ENCODE measurements around the gene MAL. TPM values are rescaled to one million over a fixed set of nuclear protein-coding genes. Genes with fewer than 3 reads are reported as not detected.

Gene MAL
- polyA plus RNA-seq, 1 donor from 2014 or later: 10.2 TPM

DNA sequence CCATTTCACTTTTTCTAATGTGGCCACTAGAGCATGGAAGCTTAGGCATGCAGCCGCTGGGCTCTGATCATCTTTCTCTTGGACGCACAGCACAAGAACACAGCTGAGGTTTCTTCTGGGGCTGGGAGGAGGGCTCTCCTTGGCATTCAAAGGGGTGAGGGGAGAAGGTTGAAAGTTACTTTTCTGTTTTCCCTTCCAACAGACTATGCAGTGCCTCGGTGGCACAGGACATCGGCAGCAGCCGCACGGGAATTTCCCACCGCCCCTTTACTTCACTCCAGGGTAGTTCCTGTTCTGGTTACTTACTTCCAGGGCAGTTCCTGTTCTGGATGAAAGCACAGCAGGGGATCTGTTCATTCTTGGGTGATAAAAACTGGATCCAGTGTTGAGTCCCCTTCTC lies 18.9 kb upstream of the MAL start:
- H3K4me1 Mint-ChIP-seq: no peaks in the 10 kb centered on the region
- H3K27me3 Mint-ChIP-seq: peaks cover 2% of the 10 kb centered on the region
- H3K9me3 Mint-ChIP-seq: no peaks in the 10 kb centered on the region
- H3K4me3 Mint-ChIP-seq: no peak overlapping the region
- H3K36me3 Mint-ChIP-seq: no peaks in the 10 kb centered on the region
- no peak overlapping the region for H3K27ac Mint-ChIP-seq

GRCh38 chr2:95007031-95007609 lies 18.4 kb upstream of the MAL start:
- Mint-ChIP-seq H3K27me3 (peaks cover 2% of the 10 kb centered on the region), H3K4me3 (no peak overlapping the region), H3K9me3 (no peaks in the 10 kb centered on the region), H3K4me1 (no peaks in the 10 kb centered on the region), H3K27ac (no peak overlapping the region), H3K36me3 (no peaks in the 10 kb centered on the region)

DNA sequence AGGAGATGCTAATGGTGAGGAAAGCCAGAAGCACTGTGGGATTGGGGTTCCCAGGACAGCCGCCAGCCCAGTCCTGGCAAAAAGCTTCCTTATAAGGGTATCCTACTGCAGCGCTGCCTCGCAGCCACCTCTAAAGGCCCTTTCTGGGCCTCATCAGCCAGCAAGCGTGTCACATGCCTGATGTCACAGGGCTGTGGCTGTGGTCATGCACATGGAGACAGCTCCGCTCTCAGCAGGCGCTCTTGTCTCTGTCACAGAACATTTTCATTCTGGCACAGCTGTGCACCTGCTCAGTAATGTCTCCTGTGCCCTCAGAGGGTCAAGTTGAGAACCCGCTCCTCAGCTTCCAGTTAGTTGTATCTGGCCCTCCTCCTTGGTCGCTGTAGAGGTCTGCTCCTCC lies 17.7 kb upstream of the MAL start:
- Mint-ChIP-seq H3K9me3 (no peaks in the 10 kb centered on the region), H3K27ac (no peak overlapping the region), H3K4me3 (no peak overlapping the region)

GRCh38 chr2:95008306-95008705 lies 17.2 kb upstream of the MAL start:
- Mint-ChIP-seq H3K27ac (no peak overlapping the region), H3K27me3 (peaks cover 3% of the 10 kb centered on the region), H3K4me1 (peaks cover 0 to 3% (median 0%) of the 10 kb centered on the region in 3 donors), H3K4me3 (no peak overlapping the region), H3K36me3 (no peaks in the 10 kb centered on the region), H3K9me3 (no peaks in the 10 kb centered on the region)

More for the DNA sequence above, 17.7 kb upstream of the MAL start:
- Mint-ChIP-seq H3K36me3 (no peaks in the 10 kb centered on the region), H3K27me3 (peaks cover 2% of the 10 kb centered on the region), H3K4me1 (no peaks in the 10 kb centered on the region)

- no peak overlapping the region for H3K27ac Mint-ChIP-seq
- H3K4me3 Mint-ChIP-seq: no peak overlapping the region
- H3K4me1 Mint-ChIP-seq: peaks cover 0 to 4% (median 0%) of the 10 kb centered on the region in 3 donors
- peaks cover 5% of the 10 kb centered on the region for H3K27me3 Mint-ChIP-seq
- H3K9me3 Mint-ChIP-seq: no peaks in the 10 kb centered on the region
- H3K36me3 Mint-ChIP-seq: no peaks in the 10 kb centered on the region
Measured at GRCh38 chr2:95008996-95009395, 16.5 kb upstream of the MAL start.

DNA sequence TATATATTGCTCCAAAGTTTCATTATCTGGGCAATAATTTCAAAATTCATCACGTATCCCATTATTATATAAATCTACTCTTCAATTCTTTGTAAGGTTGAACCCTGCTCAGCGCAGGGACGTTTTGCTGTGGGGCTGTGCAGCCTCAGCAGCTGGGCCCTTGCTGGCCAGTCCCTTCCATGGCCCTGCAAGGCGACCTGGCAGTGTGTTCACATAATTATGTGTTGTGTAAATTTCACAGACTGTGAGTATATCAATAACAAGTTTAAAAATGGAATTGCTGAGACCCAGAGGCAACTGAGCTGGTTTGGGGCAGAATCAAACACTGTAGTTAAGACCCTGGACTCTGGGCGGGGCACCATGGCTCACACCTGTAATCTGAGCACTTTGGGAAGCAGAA lies 16.1 kb upstream of the MAL start:
- H3K36me3 Mint-ChIP-seq: no peaks in the 10 kb centered on the region
- H3K4me1 Mint-ChIP-seq: peaks cover 0 to 4% (median 0%) of the 10 kb centered on the region in 3 donors
- no peak overlapping the region for H3K4me3 Mint-ChIP-seq
- no peaks in the 10 kb centered on the region for H3K9me3 Mint-ChIP-seq
- H3K27ac Mint-ChIP-seq: no peak overlapping the region
- peaks cover 5% of the 10 kb centered on the region for H3K27me3 Mint-ChIP-seq

GRCh38 chr2:95010126-95010525 lies 15.4 kb upstream of the MAL start:
- Mint-ChIP-seq H3K9me3 (no peaks in the 10 kb centered on the region), H3K4me3 (no peak overlapping the region), H3K27ac (no peak overlapping the region), H3K36me3 (no peaks in the 10 kb centered on the region), H3K4me1 (peaks cover 0 to 4% (median 0%) of the 10 kb centered on the region in 3 donors), H3K27me3 (peaks cover 3% of the 10 kb centered on the region)

GRCh38 chr2:95010718-95011117 lies 14.8 kb upstream of the MAL start:
- Mint-ChIP-seq H3K4me3 (no peak overlapping the region), H3K27ac (no peak overlapping the region), H3K9me3 (no peaks in the 10 kb centered on the region), H3K36me3 (no peaks in the 10 kb centered on the region), H3K27me3 (peaks cover 3% of the 10 kb centered on the region), H3K4me1 (peaks cover 0 to 4% (median 0%) of the 10 kb centered on the region in 3 donors)

- no peaks in the 10 kb centered on the region for H3K36me3 Mint-ChIP-seq
- peaks cover 0 to 4% (median 0%) of the 10 kb centered on the region in 3 donors for H3K4me1 Mint-ChIP-seq
- no peaks in the 10 kb centered on the region for H3K9me3 Mint-ChIP-seq
- H3K27me3 Mint-ChIP-seq: peaks cover 5% of the 10 kb centered on the region
- H3K4me3 Mint-ChIP-seq: no peak overlapping the region
- no peak overlapping the region for H3K27ac Mint-ChIP-seq
Measured at GRCh38 chr2:95012881-95013550, 12.5 kb upstream of the MAL start.

- Mint-ChIP-seq H3K4me3 (no peak overlapping the region), H3K36me3 (no peaks in the 10 kb centered on the region), H3K4me1 (peaks cover 0 to 4% (median 0%) of the 10 kb centered on the region in 3 donors), H3K27ac (no peak overlapping the region), H3K27me3 (peaks cover 5% of the 10 kb centered on the region), H3K9me3 (no peaks in the 10 kb centered on the region)
Measured at GRCh38 chr2:95013726-95014125, 11.8 kb upstream of the MAL start.

- H3K36me3 Mint-ChIP-seq: no peaks in the 10 kb centered on the region
- no peak overlapping the region for H3K4me3 Mint-ChIP-seq
- H3K27me3 Mint-ChIP-seq: peaks cover 5% of the 10 kb centered on the region
- H3K9me3 Mint-ChIP-seq: no peaks in the 10 kb centered on the region
- H3K27ac Mint-ChIP-seq: no peak overlapping the region
- peaks cover 0 to 4% (median 0%) of the 10 kb centered on the region in 3 donors for H3K4me1 Mint-ChIP-seq
Measured at GRCh38 chr2:95014126-95014708, 11.3 kb upstream of the MAL start.

GRCh38 chr2:95015261-95015912 lies 10.1 kb upstream of the MAL start:
- no peaks in the 10 kb centered on the region for H3K36me3 Mint-ChIP-seq
- H3K4me3 Mint-ChIP-seq: no peak overlapping the region
- no peaks in the 10 kb centered on the region for H3K9me3 Mint-ChIP-seq
- peaks cover 0 to 4% (median 0%) of the 10 kb centered on the region in 3 donors for H3K4me1 Mint-ChIP-seq
- peaks cover 6% of the 10 kb centered on the region for H3K27me3 Mint-ChIP-seq
- peak overlapping the region in 1 of 3 donors; percentile 78 for H3K27ac Mint-ChIP-seq

DNA sequence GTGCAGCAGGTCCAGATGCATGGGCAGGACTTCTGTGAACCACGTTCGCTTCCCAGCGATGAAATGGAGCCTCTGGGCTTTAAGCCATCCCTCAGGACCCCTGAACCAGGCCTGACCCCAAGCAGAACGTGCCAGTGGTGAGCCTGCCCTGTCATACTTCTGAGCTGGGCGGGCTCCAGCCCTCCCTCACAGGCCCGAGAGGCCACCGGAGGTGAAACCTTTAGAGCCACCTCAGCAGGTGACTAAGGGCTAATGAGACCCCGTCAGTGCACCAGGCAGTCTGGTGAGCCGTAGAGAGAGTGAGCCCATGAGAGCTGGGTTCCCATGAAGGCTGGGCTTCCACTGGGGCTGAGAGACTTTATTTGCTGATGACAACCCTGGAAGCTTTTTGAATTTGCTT lies 8.9 kb upstream of the MAL start:
- H3K27me3 Mint-ChIP-seq: peaks cover 12% of the 10 kb centered on the region
- H3K27ac Mint-ChIP-seq: no peak overlapping the region
- no peak overlapping the region for H3K4me3 Mint-ChIP-seq
- no peaks in the 10 kb centered on the region for H3K36me3 Mint-ChIP-seq
- H3K4me1 Mint-ChIP-seq: peaks cover 0 to 6% (median 1%) of the 10 kb centered on the region in 3 donors
- no peaks in the 10 kb centered on the region for H3K9me3 Mint-ChIP-seq

DNA sequence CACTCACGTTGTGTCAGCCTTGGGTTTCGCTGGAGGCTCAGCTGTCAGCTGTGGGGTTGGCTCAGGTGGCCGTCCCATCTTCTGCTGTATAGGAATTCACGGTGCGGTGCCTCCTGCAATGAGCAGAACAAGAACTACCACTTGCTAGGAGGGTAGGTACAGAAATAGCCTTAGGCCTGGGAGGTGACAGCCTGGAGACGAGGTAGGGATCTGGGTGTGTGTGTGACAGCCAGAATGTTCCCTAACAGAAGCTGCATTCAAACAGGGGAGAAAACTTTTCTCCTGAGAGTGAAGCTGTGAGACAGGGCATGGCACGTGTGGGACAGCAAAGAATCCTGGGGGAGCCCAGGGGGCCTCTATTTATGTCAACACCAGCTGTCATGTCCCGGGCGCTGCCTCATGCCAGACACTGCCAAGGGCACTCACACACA lies 8.4 kb upstream of the MAL start:
- Mint-ChIP-seq H3K4me3 (no peak overlapping the region), H3K9me3 (no peaks in the 10 kb centered on the region), H3K27ac (peak overlapping the region in 1 of 3 donors; percentile 16), H3K27me3 (peaks cover 17% of the 10 kb centered on the region), H3K4me1 (peaks cover 0 to 6% (median 1%) of the 10 kb centered on the region in 3 donors), H3K36me3 (no peaks in the 10 kb centered on the region)

DNA sequence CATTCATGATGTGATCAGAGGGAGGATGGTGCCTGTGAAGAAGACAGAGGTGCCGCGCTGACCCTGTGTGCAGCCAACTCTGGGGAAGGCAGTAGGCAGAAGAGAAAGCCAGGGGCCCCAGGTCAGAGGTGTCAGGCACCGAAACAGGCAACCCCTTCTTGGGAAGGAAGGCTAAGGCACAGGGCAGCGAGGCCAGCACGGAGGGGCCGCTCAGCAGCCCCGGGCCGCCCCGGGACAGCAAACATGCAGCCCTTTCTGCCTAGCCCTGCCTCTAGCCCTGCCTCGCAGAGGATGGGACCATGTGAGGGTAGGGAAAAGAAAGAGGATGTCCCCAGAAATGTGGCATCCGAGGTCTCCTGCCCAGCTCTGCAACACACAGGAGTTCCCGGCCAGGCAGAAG lies 7.7 kb upstream of the MAL start:
- peaks cover 0 to 9% (median 1%) of the 10 kb centered on the region in 3 donors for H3K4me1 Mint-ChIP-seq
- H3K9me3 Mint-ChIP-seq: no peaks in the 10 kb centered on the region
- peaks cover 20% of the 10 kb centered on the region for H3K27me3 Mint-ChIP-seq
- no peak overlapping the region for H3K4me3 Mint-ChIP-seq
- no peaks in the 10 kb centered on the region for H3K36me3 Mint-ChIP-seq
- peak overlapping the region in 1 of 3 donors; percentile 20 for H3K27ac Mint-ChIP-seq
